Muscle of back (tissue), 11 donors: Measurements from ENCODE around the gene SLC12A6. TPM values are rescaled to one million over a fixed set of nuclear protein-coding genes. Genes with fewer than 3 reads are reported as not detected.
"Not testable (repeated sequence)": the region's sequence is repeated elsewhere in the genome, so short reads cannot be mapped to it uniquely, and the experiment has no call there.

Source experiments
- DNase-seq, 3 donors: peaks; one replicate each; pipeline versions ENCODE4 v3.0.0 to v3.0.0-alpha.2; 2013
- polyA plus RNA-seq, 10 donors: library from polyadenylated mRNA; unstranded; fragments of 120-200 nt; gene quantifications; one replicate each; pipeline ENCODE4 v1.2.1, GENCODE V29; 2013; ENCODE audit not compliant: insufficient read length in 10 of 10

The SLC12A6 gene
- polyA plus RNA-seq, 10 donors = 11.8 to 25.1 (median 17.8) TPM

DNA sequence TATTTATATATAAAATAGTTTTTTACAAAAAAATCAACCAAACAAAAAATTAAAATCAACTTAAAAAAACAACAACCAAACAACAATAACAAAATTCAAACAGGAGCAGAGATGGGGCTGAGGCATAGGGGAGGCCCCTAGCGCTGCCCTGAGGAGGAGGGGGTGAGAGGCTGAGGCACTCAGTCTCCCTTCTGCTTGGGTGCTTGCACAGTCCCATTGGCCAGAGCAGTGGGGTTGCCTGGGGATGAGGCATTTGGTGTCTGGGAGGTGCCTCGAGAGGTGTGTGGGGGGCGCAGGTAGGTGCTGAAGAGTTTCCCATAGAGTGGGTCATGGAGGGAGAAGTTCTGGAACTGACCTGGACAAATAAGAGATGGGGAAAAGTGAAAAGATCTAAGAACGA is 21.4 kb upstream of the SLC12A6 start:
- no peak for DNase-seq

DNA sequence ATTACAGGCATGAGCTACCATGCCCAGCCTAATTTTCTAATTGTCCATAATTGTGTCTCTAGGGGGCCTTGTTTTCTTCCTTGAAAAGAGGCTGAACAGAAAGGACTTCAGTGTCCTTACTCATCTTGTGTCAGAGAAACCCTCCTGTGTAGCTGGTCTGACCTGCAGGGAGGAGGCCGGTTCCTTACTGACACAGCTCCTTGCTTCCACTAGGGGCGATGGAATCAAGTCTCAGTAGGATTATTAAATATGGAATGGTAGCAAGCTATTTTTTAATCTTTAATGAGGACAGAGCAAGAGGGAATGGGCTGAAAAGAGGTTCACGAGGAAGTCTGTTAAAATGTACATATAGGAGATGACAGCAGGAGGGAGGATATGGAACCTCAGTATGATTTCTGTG is 20.8 kb upstream of the SLC12A6 start:
- DNase-seq = no peak

DNA sequence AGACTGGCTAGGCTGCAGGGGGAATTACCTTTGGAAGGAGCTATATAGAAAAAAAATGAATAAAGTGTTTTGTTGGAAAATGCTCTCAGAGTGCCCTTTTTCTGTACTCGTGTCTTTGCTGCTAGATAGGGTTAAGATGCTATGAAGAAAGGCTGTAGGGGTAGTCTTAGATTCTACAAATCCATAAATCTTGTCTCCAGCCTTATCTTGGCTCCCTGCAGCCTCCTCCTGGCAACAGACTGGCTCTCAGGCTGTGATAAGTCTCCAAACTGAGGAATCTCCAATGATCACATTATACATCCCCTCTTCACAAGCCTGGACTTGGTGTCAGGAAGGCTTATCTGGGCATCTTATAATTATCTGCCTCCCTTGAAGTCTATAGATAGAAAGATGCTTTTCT is 20.1 kb upstream of the SLC12A6 start:
- DNase-seq = no peak

DNA sequence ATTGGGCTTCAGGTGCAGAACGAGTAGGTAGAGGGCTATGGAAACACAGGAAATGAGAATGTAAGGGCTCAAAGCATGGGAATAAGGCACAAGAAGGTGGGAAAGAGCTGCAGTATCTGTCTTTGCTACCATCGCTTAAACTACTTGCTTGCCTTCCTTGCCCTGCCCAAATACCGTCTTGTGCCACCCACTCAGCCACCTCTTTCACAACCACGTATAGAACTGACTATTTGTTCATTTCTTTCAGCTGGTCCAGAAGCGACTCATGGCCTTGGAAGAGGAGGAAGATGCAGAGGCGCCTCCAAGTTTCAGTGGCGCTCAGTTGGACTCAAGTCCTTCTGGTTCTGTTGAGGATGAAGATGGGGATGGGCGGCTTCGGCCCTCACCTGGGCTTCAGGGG is 17.7 kb upstream of the SLC12A6 start:
- DNase-seq = no peak

DNA sequence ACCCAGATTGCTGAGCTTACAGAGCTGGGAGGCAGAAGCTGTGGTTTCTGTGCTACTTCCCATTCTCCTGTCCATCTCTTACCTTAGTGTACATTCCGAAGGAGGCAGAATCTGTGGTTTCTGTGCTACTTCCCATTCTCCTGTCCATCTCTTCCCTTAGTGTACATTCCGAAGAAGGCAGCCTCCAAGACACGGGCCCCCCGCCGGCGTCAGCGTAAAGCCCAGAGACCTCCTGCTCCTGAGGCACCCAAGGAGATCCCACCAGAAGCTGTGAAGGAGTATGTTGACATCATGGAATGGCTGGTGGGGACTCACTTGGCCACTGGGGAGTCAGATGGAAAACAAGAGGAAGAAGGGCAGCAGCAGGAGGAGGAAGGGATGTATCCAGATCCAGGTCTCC is 16.7 kb upstream of the SLC12A6 start:
- DNase-seq = no peak

DNA sequence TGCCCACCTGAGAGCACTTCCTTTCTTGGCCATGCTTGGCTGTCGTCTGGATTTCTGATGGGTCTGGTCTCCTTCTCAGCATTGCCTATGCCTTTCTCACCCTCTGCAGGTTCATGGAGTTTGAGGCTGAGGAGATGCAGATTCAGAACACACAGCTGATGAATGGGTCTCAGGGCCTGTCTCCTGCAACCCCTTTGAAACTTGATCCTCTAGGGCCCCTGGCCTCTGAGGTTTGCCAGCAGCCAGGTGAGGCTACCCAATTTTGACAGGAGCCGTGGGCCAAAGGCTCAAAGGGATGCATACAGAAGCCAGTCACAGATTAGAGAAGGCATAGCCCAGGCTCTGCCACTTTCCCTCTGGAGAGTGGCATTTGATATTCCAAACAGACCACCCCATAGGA is 16.0 kb upstream of the SLC12A6 start:
- no peak for DNase-seq

DNA sequence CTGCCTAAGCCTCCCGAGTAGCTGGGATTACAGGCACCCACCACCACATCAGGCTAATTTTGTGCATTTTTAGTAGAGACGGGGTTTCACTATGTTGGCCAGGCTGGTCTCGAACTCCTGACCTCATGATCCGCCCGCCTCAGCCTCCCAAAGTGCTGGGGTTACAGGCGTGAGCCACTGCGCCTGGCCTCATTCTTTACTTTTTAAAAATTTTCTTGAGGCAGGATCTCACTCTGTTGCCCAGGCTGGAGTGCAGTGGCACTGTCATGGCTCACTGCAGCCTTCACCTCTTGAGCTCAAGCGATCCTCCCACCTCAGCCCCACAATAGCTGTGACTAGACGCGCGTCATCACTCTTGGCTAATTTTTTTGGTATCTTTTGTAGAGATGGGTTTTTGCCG is 15.4 kb upstream of the SLC12A6 start:
- DNase-seq = not testable (repeated sequence)

DNA sequence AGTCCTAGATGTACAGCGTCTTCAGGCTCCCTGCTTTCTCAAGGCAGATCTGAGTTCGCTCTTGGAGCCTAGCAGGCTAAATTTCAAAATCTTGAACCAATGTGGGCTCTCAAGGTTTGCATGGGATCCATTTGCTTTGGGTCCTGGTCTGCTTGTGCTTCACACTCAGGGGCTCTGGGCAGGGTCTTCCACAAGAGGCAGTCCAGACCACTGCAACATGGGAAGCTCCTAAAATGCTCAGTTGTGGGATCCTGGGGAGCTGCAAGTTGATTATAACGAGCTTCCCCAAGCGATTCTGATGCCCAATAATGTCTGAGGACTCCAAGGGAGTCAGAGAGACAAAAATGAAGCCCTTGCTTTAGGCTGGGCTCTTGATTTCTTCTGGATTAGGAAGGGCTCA is 12.2 kb upstream of the SLC12A6 start:
- DNase-seq = no peak

DNA sequence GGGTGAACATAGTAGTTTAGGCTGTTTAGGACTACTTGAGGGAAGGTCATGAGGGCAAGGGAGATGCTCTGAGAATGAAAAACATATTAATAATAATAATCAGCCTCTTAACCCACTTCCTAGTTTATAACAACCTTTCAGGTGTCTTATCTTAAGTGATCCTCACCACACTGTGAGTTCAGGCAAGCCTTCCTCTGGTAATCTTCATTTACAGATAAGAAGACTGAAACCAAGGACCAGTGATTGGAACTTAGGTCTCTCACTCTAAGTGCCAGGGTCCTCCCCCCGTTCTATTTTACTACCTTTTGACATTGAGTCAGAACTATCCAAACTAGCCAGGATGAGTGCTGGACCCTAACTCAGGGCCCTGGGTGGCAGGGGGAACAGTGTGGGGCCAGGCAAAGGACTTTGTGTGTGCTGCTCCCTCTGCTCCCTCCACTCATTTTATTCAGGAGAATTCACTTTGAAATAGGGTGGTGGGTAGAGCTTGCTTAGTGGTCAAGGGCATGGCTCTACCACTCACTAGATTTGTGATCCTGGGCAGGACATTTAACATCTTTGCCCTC is 11.2 kb upstream of the SLC12A6 start:
- DNase-seq = no peak

DNA sequence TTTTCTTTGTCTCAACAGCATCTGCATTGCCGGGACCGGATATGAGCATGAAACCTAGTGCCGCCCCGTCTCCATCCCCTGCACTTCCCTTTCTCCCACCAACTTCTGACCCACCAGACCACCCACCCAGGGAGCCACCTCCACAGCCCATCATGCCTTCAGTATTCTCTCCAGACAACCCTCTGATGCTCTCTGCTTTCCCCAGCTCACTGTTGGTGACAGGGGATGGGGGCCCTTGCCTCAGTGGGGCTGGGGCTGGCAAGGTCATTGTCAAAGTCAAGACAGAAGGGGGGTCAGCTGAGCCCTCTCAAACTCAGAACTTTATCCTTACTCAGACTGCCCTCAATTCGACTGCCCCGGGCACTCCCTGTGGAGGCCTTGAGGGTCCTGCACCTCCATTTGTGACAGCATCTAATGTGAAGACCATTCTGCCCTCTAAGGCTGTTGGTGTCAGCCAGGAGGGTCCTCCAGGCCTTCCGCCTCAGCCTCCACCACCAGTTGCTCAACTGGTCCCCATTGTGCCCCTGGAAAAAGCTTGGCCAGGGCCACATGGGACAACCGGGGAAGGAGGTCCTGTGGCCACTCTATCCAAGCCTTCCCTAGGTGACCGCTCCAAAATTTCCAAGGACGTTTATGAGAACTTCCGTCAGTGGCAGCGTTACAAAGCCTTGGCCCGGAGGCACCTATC is 10.5 kb upstream of the SLC12A6 start:
- DNase-seq = no peak

DNA sequence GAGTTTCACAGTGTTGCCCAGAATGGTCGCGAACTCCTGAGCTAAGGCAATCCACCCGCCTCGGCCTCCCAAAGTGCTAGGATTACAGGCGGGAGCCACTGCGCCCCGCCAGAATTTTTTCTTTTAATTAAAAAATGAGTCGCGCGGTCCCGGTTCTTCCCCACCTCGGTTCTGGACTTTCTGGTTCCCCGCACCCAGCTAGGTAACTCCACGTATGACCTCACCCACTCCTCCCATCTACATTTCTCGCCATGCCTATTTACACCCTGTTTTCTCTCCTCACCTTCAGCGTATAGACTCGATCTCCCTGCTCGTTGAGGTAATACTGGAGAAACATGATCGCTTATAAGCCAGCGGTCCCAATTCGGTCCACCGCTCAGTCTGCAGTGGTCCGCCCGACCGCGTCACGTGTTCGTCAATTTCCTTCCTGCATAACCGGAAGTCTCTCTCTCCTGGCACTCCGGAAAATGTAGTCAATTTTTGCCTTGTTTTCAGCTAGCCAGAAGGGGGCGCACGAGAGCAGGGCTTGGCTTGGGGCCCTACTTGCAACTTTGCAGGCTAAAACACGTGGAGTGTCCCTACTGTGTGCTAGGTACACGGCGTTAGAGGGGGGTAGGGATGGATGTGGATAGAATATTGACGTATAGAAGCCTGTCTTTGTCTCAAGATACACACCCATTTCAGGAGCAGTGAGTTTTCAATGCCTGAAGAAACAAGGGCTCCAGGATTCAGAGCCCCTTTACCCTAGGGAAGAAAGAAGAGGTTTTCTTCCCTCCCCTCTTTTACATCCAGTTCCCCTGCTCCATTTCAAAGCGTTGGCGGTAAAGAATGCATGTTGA is 5.4 kb upstream of the SLC12A6 start, which contains the start of the genes NOP10 and NUTM1:
TSS of gene NOP10 (minus strand) at position 400 of the 839 bp plus-strand sequence. CDS start at position 337, 63 bp downstream.
TSS of gene NUTM1 (plus strand) at position 579 of the 839 bp plus-strand sequence. CDS start 382 bp downstream, outside the sequence.
- peak; percentile 90 to 97 (median 94) for DNase-seq

DNA sequence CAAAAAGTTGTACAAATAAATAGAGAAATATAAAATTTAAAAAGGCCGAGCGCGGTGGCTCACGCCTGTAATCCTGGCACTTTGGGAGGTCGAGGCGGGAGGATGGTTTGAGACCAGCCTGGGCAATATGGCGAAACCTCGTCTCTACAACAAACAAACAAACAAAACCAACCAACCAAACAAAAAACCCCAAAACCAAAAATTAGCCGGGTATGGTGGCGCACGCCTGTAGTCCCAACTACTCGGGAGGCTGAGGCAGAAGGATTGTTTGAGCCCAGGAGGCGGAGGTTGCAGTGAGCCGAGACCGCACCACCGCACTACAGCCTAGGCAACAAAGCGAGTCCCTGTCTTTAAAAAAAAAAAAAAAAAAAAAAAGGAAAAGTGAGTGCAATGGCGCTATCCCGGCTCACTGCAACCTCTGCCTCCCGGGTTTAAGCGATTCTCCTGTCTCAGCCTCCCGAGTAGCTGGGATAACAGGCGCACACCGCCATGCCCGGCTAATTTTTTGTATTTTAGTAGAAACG is 4.7 kb upstream of the SLC12A6 start:
- not testable (repeated sequence) for DNase-seq

DNA sequence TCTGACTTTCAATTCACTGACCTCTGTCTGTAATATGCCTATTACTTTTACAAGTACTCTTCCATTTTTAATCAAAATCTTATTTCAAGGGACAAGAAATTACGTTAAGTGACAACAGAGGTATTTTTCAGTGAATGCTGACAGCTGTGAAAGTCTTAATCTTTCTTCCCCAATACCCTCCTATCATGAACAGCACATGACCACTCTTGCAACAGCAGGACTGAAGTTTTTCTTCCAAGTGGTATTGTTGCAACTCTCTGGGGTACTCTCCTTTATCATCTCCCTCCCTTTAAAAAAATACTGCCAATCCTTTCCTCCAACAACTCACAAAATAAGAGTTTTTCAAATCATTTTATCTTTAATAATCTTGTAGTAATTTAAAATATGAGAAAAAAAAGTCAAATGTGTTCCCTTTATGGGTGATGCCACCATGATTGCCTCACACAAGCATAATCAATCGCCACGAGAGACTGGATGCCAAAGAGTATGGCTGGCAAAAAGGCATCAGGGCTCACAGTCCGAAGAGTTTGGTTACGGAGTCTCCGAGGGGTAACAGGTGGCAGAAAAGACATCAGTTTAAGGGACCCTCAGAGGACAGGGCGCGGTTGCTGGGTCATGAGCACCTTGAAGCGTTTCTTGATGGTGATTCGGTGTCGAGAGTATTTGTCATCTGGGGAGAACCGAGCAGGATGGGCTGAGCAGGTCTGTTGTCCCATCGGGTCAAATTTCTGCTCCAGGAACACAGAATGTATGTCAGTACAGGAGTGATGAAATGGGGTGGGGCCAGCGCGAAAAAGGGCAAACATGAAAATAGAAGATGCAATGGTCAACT is 4.0 kb upstream of the SLC12A6 start:
- DNase-seq = no peak

DNA sequence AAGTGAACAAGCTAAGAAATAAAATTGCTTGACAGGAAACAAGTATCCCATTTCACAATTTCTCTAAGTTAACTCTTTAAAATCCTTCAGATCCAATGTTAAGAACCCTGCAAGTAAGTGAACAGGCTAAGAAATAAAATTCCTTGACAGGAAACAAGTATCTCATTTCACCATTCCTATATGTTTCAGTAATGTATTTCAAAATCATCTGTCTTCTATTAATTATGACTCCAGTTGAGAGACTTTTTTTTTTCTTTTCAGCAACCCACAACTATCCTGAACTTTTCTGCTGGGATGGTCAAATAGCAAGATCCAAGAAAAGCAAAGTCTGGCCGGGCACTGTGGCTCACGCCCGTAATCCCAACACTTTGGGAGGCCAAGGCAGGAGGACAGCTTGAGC is 2.4 kb upstream of the SLC12A6 start:
- no peak for DNase-seq

DNA sequence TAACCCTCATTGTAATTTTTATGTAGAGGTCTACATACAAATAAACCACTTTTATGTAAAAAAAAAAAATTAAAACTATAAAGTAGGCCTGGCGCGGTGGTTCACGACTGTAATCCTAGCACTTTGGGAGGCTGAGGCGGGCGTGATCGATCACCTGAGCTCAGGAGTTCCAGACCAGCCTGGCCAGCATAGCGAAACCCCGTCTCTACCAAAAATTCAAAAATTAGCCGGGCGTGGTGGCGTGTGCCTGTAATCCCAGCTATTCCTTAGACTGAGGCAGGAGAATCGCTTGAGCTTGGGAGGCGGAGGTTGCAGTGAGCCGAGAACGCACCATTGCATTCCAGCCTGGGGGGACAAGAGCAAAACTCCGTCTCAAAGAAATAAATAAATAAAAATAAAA is 766 bp upstream of the SLC12A6 start:
- DNase-seq = no peak

DNA sequence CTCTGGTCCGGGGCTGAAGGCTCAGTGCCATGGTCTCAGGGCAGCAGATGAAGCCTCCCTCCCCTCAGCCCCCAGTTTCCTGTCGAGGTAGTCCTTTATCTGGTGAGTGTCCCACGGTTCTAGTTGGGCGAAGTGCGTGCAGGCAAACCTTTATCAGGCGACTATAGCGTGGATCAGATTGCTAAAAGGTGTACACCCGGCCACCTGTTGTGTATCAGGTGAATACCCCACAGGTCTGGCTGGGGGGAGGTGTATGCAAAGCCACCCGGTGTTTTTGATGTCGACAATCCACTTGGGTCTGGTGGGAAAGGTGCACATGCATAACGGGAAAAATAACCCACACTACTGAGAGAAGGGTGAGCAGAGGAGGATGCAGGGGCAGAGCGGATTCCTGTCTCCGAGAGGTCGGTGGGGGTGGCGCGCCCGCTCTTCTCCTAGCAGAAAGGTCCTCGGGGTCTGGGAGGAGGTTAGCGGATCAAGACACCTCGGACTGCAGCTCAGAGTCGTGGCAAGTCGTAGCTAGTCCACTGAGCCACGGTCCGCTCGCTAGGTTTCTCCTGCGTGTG is 507 bp downstream of the SLC12A6 start:
- peak in 1 of 3 donors; percentile 15 for DNase-seq

DNA sequence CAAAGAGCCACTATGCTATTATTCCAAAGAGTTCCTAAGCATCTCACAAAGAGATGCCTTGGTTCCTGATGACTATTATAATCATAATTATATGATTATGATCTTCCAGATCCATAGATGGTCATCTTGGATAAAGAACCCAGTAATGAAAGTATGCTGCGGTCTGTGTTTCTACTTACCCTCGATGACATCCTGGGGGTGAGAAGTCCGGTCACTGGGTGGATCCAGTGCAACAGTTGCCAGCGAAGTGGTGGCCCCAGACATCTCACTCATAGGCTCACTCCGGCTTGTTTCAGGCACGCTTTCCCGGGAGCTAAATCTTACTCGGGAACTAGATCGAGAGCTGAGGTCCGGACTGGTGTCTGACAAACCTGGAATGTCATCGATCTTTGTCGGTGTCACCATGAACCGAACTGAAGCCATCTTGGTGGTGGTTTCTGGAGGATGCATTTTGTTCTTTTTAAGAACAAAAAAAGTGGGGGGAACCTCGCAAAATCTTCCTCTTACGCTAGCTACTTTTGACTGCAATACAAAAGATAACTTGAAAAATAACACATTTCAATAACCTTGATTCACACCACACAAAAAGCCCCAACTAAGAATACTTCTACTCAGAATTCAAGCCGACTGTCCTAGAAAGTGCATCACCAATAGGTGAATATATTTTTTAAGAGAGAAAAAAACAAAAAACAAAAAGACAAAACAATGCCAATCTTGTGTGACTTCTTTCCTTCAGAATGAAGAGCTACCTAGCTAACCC is 1.2 kb downstream of the SLC12A6 start:
- no peak for DNase-seq

DNA sequence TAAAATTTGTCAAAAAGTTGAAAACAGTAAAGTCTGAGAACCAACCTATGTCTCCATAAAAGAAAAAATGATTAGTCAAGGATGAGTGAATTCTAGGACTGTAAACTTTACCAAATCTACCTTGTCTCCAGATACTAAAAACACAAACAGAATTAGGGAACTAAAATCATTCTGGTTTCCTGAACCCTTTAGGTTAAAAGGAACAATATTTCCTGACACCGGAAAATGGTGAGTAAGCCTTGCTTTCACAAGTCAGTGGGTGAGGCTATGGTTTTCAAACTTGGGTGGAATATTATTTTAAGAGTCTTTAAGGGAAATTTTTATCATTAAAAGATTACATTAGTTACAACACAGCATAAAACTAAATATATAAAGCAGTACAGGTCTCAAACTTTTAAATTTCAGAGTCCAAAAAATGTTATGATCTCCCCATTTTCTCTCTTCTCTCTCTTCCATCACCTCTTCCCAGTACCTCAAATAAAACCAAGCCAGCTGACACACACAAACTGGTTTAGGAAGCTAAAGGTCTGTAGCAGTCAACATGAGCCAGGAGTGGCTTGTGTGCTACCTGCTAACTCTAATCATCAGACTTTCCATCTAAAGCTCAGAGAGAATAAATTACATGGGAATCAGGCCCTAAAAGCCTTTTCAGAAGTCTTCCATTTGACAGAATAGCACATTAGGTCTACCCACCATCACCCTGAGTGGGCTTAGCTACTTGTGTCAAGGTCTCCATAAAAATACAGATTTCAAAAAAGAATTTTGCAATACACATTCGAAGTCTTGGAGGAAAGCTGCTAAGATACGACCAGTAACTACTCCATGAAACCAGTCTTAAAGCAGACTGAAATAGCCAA is 2.2 kb downstream of the SLC12A6 start:
- DNase-seq = no peak

DNA sequence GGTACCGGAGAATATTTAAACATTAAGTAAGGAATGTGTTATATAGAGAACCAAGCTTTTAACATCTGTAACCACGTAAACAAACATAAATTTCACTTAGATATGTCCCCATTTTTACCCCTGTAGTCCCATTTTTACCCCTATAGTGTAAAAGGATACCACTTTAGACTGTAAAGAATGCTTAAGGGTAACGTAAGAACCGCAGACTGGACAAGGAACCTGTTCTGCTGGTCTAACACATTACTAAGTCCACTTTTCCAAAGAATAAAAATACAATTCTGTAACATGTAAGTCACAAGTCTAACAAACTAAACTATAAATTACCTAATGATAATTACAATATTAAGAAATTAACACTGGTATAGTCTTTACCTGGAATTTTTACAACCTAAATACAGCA is 2.9 kb downstream of the SLC12A6 start:
- no peak for DNase-seq
